IMR-90 (cell line): ENCODE results near the gene CD55. TPM values are rescaled to one million over a fixed set of nuclear protein-coding genes. Genes with fewer than 3 reads are reported as not detected.
A peak's percentile ranks its signal among the peaks of the same experiment; 100 is the strongest.

Experiments used
- ATAC-seq: fragments of 200-7000 bp; cut with Tn5 transposase; 2 replicates; pipeline ENCODE4 v1.9.1; 2020; ENCODE audit warnings: low read depth, mild to moderate bottlenecking, moderate library complexity
- BruUV-seq: library from RNA; stranded (reverse); fragments of 400-500 nt; replicated peaks from 2 replicates; lab custom pipeline; 2021; lab: Mats Ljungman, UMichigan
- CTCF ChIA-PET: fragments of 300-600 bp; formaldehyde crosslinking; extraction: SDS; loops from one replicate; lab custom pipeline; 2021; ENCODE audit warnings: antibody characterized with exemption; lab: Yijun Ruan, JAX
- POLR2A ChIA-PET: fragments of 300-600 bp; sonication (Branson Sonifier 250); formaldehyde crosslinking; loops from one replicate; lab custom pipeline; 2022; ENCODE audit warnings: antibody characterized with exemption; ENCODE audit not compliant: unreplicated experiment; lab: Charles Lee
- DNase-seq: peaks from one replicate; pipeline ENCODE4 v3.0.0; 2013
- H2AFZ ChIP-seq: replicated peaks from 2 replicates; pipeline ENCODE3; 2013; ENCODE audit warnings: low read length, mild to moderate bottlenecking; ENCODE audit not compliant: poor library complexity
- H2AK5ac ChIP-seq: 2 replicates; pipeline ENCODE4 v1.6.1; 2013; ENCODE audit warnings: low read depth, low read length, inconsistent platforms
- H2AK9ac ChIP-seq: replicated peaks from 2 replicates; pipeline ENCODE3; 2013; ENCODE audit warnings: mild to moderate bottlenecking, low read depth, low read length, moderate library complexity; ENCODE audit not compliant: poor library complexity
- H2BK120ac ChIP-seq: 2 replicates; pipeline ENCODE4 v1.6.1; 2013; ENCODE audit warnings: low read depth, low read length, inconsistent platforms
- H2BK15ac ChIP-seq: 3 replicates; pipeline ENCODE4 v1.6.1; 2013; ENCODE audit warnings: low read depth, low read length, inconsistent platforms
- H2BK20ac ChIP-seq: 2 replicates; pipeline ENCODE4 v1.6.1; 2013; ENCODE audit warnings: low read depth, mild to moderate bottlenecking, inconsistent platforms, low read length, moderate library complexity
- H2BK5ac ChIP-seq: 2 replicates; pipeline ENCODE4 v1.6.1; 2013; ENCODE audit warnings: mild to moderate bottlenecking, low read depth, low read length, inconsistent platforms; ENCODE audit not compliant: poor library complexity, severe bottlenecking
- H3K14ac ChIP-seq: replicated peaks from 2 replicates; pipeline ENCODE4 v1.6.1; 2013; ENCODE audit warnings: low read depth, low read length, inconsistent platforms
- H3K18ac ChIP-seq: 2 replicates; pipeline ENCODE4 v1.6.1; 2013; ENCODE audit warnings: low read depth, low read length, control low read depth
- H3K23ac ChIP-seq: 2 replicates; pipeline ENCODE4 v1.6.1; 2013; ENCODE audit warnings: low read depth, low read length, inconsistent platforms
- H3K27ac ChIP-seq: 2 replicates; pipeline ENCODE4 v1.5.1; 2013; ENCODE audit warnings: mild to moderate bottlenecking, control low read depth, low read length; ENCODE audit not compliant: insufficient read depth
- H3K27me3 ChIP-seq: 2 replicates; pipeline ENCODE4 v1.6.1; 2013; ENCODE audit warnings: low read length; ENCODE audit not compliant: control insufficient read depth, insufficient read depth
- H3K36me3 ChIP-seq: 2 replicates; pipeline ENCODE4 v1.6.1; 2013; ENCODE audit warnings: low read length, mixed read lengths; ENCODE audit not compliant: control insufficient read depth, insufficient read depth
- H3K4ac ChIP-seq: 2 replicates; pipeline ENCODE4 v1.6.1; 2013; ENCODE audit warnings: low read depth, low read length, inconsistent platforms
- H3K4me1 ChIP-seq: 2 replicates; pipeline ENCODE4 v1.6.1; 2013; ENCODE audit warnings: low read length, mixed read lengths; ENCODE audit not compliant: control insufficient read depth, insufficient read depth
- H3K4me2 ChIP-seq: 2 replicates; pipeline ENCODE4 v1.6.1; 2013; ENCODE audit warnings: low read depth, mild to moderate bottlenecking, control low read depth, low read length, moderate library complexity
- H3K4me3 ChIP-seq: 2 replicates; pipeline ENCODE4 v1.5.1; 2013; ENCODE audit warnings: low read depth, mild to moderate bottlenecking, control low read depth, low read length, moderate library complexity; ENCODE audit not compliant: insufficient read depth
- H3K56ac ChIP-seq: 2 replicates; pipeline ENCODE4 v1.6.1; 2013; ENCODE audit warnings: low read length, inconsistent platforms; ENCODE audit not compliant: insufficient read depth; ENCODE audit errors: extremely low read depth
- H3K79me1 ChIP-seq, 2 experiments: 2 replicates each; pipeline ENCODE4 v1.6.1; 2013; ENCODE audit warnings: low read length in 2 of 2, inconsistent platforms in 1 of 2, low read depth in 1 of 2
- H3K9ac ChIP-seq: 2 replicates; pipeline ENCODE4 v1.6.1; 2013; ENCODE audit warnings: low read depth, low read length, control low read depth
- H3K9me1 ChIP-seq: 2 replicates; pipeline ENCODE4 v1.6.1; 2013; ENCODE audit warnings: low read length, inconsistent platforms; ENCODE audit not compliant: insufficient read depth
- H3K9me3 ChIP-seq: 2 replicates; pipeline ENCODE4 v1.6.1; 2013; ENCODE audit warnings: low read length; ENCODE audit not compliant: control insufficient read depth, insufficient read depth
- H4K20me1 ChIP-seq: 2 replicates; pipeline ENCODE4 v1.6.1; 2013; ENCODE audit warnings: low read length, inconsistent platforms; ENCODE audit not compliant: insufficient read depth
- H4K5ac ChIP-seq: 2 replicates; pipeline ENCODE4 v1.6.1; 2013; ENCODE audit warnings: mild to moderate bottlenecking, low read depth, low read length, control low read depth
- H4K8ac ChIP-seq, 2 experiments: 2 replicates each; pipeline ENCODE4 v1.6.1; 2013; ENCODE audit warnings: low read depth in 2 of 2, low read length in 2 of 2, control low read depth in 1 of 2, inconsistent platforms in 1 of 2
- H4K91ac ChIP-seq: 2 replicates; pipeline ENCODE4 v1.6.1; 2013; ENCODE audit warnings: low read depth, low read length, inconsistent platforms; ENCODE audit not compliant: insufficient read depth
- BHLHE40 ChIP-seq: fragments of 150-350 bp; IDR thresholded peaks from 2 replicates; pipeline ENCODE4 v1.6.1; 2016; ENCODE audit warnings: mild to moderate bottlenecking, low read depth, low read length
- MAFK ChIP-seq: IDR thresholded peaks from 2 replicates; pipeline ENCODE4 v1.6.1; 2012; ENCODE audit warnings: low read depth, low read length, improper control_type of control experiment
- NFE2L2 ChIP-seq: fragments of 150-350 bp; IDR thresholded peaks from 2 replicates; pipeline ENCODE4 v1.6.1; 2016; ENCODE audit warnings: low read depth, mild to moderate bottlenecking, low read length
- RAD21 ChIP-seq: IDR thresholded peaks from 2 replicates; pipeline ENCODE4 v1.6.1; 2012; ENCODE audit warnings: low read length, improper control_type of control experiment
- WGBS, 2 experiments: methylation state at CpG; one replicate each; pipeline versions ENCODE4 v1.1.5 to v1.1.7; 2013; ENCODE audit warnings: missing lambda C conversion rate in 2 of 2; ENCODE audit not compliant: insufficient read length in 1 of 2; ENCODE audit errors: extremely low coverage in 2 of 2; 5-methylcytosine and 5-hydroxymethylcytosine counted together
- dilution Hi-C: fragments of 300-500 bp; cut with HindIII; formaldehyde crosslinking; loops from one replicate; pipeline ENCODE4 v1.14.3; 2018; ENCODE audit warnings: low sequenced_read_pairs; ENCODE audit not compliant: unreplicated experiment
- in situ Hi-C: fragments of 300-500 bp; cut with MboI; formaldehyde crosslinking; loops from 3 replicates; pipeline ENCODE4 v1.14.3; 2019; ENCODE audit warnings: low sequenced_read_pairs, inconsistent platforms, mixed read lengths
- intact Hi-C: fragments of 100-400 bp; cut with micrococcal nuclease; formaldehyde crosslinking; loops from 2 replicates; pipeline ENCODE4 v1.10.0; 2022
- polyA plus RNA-seq, 3 experiments: library from polyadenylated mRNA; depleted of rRNA; stranded (reverse); fragments of >200 nt; gene quantifications; 2 replicates each; pipeline ENCODE4 v1.2.3, GENCODE V29; 2012; ENCODE audit warnings: low replicate concordance in 1 of 3
- total RNA-seq: library from RNA; depleted of rRNA; stranded (reverse); fragments of >200 nt; gene quantifications from 2 replicates; pipeline ENCODE4 v1.2.3, GENCODE V29; 2012

The CD55 gene
- total and polyA plus RNA-seq, 2 of the 4 experiments (the other 2 are of a cell fraction), result 6.6 to 11.5 TPM

- dilution Hi-C loops (no loop called here), intact Hi-C loops (no loop called here), in situ Hi-C loops (no loop called here)
- Histone ChIP-seq H3K9ac (no peak overlapping the region), H3K36me3 (no peaks in the 10 kb centered on the region), H4K5ac (no peak overlapping the region), H3K9me3 (no peaks in the 10 kb centered on the region), H2BK120ac (no peak overlapping the region), H4K91ac (no peak overlapping the region), H3K14ac (no peak overlapping the region), H3K4ac (no peak overlapping the region), H2AFZ (no peak overlapping the region), H2AK9ac (no peak overlapping the region), H4K8ac (no peak overlapping the region), H3K23ac (no peak overlapping the region), H2BK20ac (no peak overlapping the region), H3K4me1 (peaks cover 2% of the 10 kb centered on the region; the same call in 1 of the 2 replicates), H3K4me3 (no peak overlapping the region), H3K9me1 (no peaks in the 10 kb centered on the region), H3K4me2 (no peak overlapping the region), H3K27ac (no peak overlapping the region), H4K20me1 (no peaks in the 10 kb centered on the region), H3K56ac (no peak overlapping the region), H2BK15ac (peak overlapping the region; percentile 60; the same call in 2 of the 3 replicates), H2BK5ac (no peak overlapping the region), H2AK5ac (no peak overlapping the region; the same call in 1 of the 2 replicates), H3K79me1 (no peaks in the 10 kb centered on the region), H3K27me3 (no peaks in the 10 kb centered on the region), H3K18ac (no peak overlapping the region)
- no peak for TF ChIP-seq BHLHE40
- TF ChIP-seq RAD21, result no peak
- no peak for TF ChIP-seq MAFK
- TF ChIP-seq NFE2L2, result no peak
- DNase-seq (no peak), ATAC-seq (no peak)
- ChIA-PET CTCF (interaction anchor here (0.9 kb wide), 1 partner anchor 314 kb away, joined by 3 read pairs; no protein-coding TSS in a partner anchor), POLR2A (no interaction called here)
- BruUV-seq, result no TSS peak
- WGBS, 2 experiments, result 80% methylated on average over 1 of the region's 3 CpGs; no CpG with 5 or more reads in 1 of the 2 experiments
Observed at GRCh38 chr1:207396168-207396746, 74.8 kb downstream of the CD55 start.
